ENCODE results near the gene ATP8B4.

ATP8B4 gene

DNA sequence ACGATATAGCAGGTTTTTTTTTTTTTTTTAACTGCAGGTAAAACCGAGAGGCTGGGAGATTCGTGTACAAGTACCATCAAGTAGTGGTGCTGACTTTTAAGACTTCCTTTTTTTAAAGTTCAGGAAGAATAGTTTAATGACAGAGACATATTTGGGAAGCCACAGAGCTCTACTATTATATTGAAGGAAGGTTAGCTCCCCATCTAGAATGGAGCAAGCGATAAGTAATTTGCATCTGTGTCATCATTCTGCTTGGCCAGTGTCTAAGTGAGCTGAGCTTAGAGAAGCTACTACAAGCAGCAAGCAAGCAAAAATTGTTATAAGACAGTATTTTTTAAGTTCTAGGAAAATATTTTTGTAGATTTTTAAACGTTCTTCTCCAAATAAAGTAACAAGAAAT is 203.2 kb downstream of the ATP8B4 start:
- Histone ChIP-seq H3K9ac (ENCODE audit: low read depth, low read length) (no peak overlapping the region), H3K4me3 (ENCODE audit: low read length) (no peak overlapping the region), H3K4me2 (ENCODE audit: low read length) (no peak overlapping the region), H3K27me3 (ENCODE audit: control insufficient read depth, insufficient read depth, low read length) (no peaks in the 10 kb centered on the region), H3K9me3 (replicated peaks; ENCODE audit: low read length) (no peaks in the 10 kb centered on the region), H3K4me1 (ENCODE audit: control insufficient read depth, insufficient read depth, low read length) (no peaks in the 10 kb centered on the region), H3K36me3 (ENCODE audit: insufficient read depth, low read length) (no peaks in the 10 kb centered on the region)

DNA sequence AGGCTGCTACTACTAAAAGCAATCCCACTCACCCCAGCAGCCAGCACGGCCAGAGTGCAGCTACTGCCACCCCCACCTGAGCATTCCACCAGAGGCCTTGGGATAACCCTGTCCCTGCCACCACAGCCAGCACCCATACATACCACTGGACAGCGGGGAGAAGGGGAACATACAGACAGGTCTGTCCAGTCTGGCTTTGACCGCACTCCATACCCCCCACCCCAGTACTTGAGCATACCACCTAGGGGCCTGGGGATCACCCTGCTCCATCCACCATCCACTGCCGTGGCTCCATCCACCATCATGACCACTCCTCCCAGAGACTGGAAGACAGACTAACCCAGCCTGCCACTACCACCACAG is 210.1 kb downstream of the ATP8B4 start:
- no peaks in the 10 kb centered on the region for H3K27me3 ChIP-seq (ENCODE audit: control insufficient read depth, insufficient read depth, low read length)
- no peak overlapping the region for H3K4me3 ChIP-seq (ENCODE audit: low read length)
- peaks cover 7% of the 10 kb centered on the region for H3K4me1 ChIP-seq (ENCODE audit: control insufficient read depth, insufficient read depth, low read length)
- no peaks in the 10 kb centered on the region for H3K36me3 ChIP-seq (ENCODE audit: insufficient read depth, low read length)
- H3K9ac ChIP-seq (ENCODE audit: low read depth, low read length) = no peak overlapping the region
- no peaks in the 10 kb centered on the region for H3K9me3 ChIP-seq (replicated peaks; ENCODE audit: low read length)
- H3K4me2 ChIP-seq (ENCODE audit: low read length) = no peak overlapping the region

DNA sequence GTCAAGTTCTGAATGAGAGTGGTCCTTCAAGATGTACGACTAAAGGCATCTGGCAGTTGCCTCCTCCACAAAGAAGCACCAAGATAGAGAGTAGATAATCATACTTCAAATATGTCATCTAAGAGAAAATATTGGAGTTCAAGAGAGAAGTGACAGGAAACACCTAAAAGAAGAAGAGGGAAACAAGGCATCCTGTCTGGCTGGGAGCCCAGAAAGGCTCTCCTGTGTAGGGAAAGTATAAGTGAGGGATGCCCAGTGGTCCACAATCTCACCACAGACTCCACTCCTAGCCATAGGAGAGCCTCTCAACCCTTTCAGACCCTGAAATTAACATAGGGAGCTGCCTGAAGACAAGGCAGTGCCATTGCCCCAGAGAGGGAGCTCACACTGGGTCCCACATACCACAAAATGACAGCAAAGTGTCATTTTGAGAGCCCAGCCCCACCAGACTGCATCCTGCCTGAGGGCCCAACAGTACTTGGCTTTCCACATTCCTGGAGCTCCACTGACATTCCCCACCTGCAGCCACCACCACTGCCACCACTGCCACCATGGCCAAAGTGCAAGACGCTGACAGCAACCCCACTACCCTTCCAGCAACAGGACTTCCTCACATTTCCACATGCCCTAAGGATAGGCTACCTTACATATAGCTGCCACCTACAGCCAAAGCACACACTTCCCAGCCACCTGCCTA is 210.6 kb downstream of the ATP8B4 start:
- H3K9me3 ChIP-seq (replicated peaks; ENCODE audit: low read length) = no peaks in the 10 kb centered on the region
- peaks cover 12% of the 10 kb centered on the region for H3K4me1 ChIP-seq (ENCODE audit: control insufficient read depth, insufficient read depth, low read length)
- H3K27me3 ChIP-seq (ENCODE audit: control insufficient read depth, insufficient read depth, low read length) = no peaks in the 10 kb centered on the region

DNA sequence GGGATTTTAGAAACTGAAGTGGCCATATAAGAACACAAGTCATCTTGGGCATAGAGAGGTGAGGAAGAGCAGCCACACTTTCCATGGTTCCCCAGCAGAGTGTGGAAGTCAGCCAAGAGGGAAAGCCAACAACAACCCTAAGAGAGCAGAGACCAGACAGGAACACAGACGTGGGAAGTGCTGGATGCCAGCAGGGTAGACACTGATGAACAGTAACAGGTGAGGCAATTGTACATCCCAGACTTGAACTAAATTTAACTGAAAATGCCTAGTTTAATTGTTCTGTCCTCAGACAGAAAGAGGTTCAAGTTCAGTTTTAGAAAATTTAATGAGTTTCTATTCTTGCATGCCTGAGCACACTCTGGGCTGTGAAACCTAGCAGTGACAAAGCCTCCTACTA is 212.1 kb downstream of the ATP8B4 start:
- no peaks in the 10 kb centered on the region for H3K27me3 ChIP-seq (ENCODE audit: control insufficient read depth, insufficient read depth, low read length)
- H3K36me3 ChIP-seq (ENCODE audit: insufficient read depth, low read length) = no peaks in the 10 kb centered on the region
- H3K4me1 ChIP-seq (ENCODE audit: control insufficient read depth, insufficient read depth, low read length) = peaks cover 26% of the 10 kb centered on the region
- H3K4me2 ChIP-seq (ENCODE audit: low read length) = no peak overlapping the region
- H3K9ac ChIP-seq (ENCODE audit: low read depth, low read length) = no peak overlapping the region
- no peak overlapping the region for H3K4me3 ChIP-seq (ENCODE audit: low read length)
- H3K9me3 ChIP-seq (replicated peaks; ENCODE audit: low read length) = no peaks in the 10 kb centered on the region

More for the DNA sequence above, 210.6 kb downstream of the ATP8B4 start:
- Histone ChIP-seq H3K36me3 (ENCODE audit: insufficient read depth, low read length) (no peaks in the 10 kb centered on the region), H3K4me3 (ENCODE audit: low read length) (no peak overlapping the region), H3K9ac (ENCODE audit: low read depth, low read length) (no peak overlapping the region), H3K4me2 (ENCODE audit: low read length) (no peak overlapping the region)

DNA sequence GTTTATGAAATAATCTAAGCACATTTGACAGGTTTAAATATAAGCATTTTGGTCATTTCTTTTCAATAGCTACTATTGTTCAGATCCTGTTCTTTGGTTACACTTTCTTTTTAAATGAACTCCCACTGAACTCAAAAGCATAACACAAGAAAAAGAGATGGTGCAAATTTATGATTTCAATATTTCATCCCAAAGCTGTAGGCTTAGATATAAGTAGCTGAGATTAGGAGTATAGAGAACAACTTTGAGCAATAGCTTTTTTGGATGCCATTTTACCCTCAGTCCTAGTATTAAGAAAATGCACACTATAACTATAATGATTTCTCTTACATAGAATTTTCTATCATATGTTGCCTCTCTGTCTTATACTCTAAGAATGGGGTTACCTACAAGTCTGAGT is 213.8 kb downstream of the ATP8B4 start:
- H3K4me3 ChIP-seq (ENCODE audit: low read length) = no peak overlapping the region
- peaks cover 29% of the 10 kb centered on the region for H3K4me1 ChIP-seq (ENCODE audit: control insufficient read depth, insufficient read depth, low read length)
- no peaks in the 10 kb centered on the region for H3K27me3 ChIP-seq (ENCODE audit: control insufficient read depth, insufficient read depth, low read length)
- H3K36me3 ChIP-seq (ENCODE audit: insufficient read depth, low read length) = no peaks in the 10 kb centered on the region
- H3K9ac ChIP-seq (ENCODE audit: low read depth, low read length) = no peak overlapping the region
- H3K4me2 ChIP-seq (ENCODE audit: low read length) = no peak overlapping the region
- H3K9me3 ChIP-seq (replicated peaks; ENCODE audit: low read length) = no peaks in the 10 kb centered on the region

DNA sequence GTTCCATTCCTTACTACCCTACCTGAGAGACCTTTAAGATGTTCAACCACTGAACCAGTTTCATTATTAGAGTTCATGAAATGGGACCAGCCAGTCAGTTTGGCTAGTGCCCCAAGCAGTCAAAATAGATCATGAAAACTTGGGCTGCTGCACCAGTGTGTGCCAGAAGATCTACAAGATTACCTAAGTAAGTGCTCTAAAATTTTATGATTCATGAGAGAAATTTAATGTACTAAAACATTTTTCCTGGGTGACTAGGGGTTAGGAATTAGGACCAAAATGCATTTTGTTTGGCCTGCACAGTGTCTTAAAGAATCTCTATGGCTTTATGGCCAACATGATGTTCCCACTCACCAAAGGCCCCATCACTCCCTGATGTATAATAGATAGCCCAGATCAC is 214.7 kb downstream of the ATP8B4 start:
- H3K9ac ChIP-seq (ENCODE audit: low read depth, low read length) = no peak overlapping the region
- H3K4me2 ChIP-seq (ENCODE audit: low read length) = no peak overlapping the region
- H3K27me3 ChIP-seq (ENCODE audit: control insufficient read depth, insufficient read depth, low read length) = no peaks in the 10 kb centered on the region
- no peaks in the 10 kb centered on the region for H3K36me3 ChIP-seq (ENCODE audit: insufficient read depth, low read length)
- no peaks in the 10 kb centered on the region for H3K9me3 ChIP-seq (replicated peaks; ENCODE audit: low read length)
- no peak overlapping the region for H3K4me3 ChIP-seq (ENCODE audit: low read length)
- H3K4me1 ChIP-seq (ENCODE audit: control insufficient read depth, insufficient read depth, low read length) = peaks cover 29% of the 10 kb centered on the region

DNA sequence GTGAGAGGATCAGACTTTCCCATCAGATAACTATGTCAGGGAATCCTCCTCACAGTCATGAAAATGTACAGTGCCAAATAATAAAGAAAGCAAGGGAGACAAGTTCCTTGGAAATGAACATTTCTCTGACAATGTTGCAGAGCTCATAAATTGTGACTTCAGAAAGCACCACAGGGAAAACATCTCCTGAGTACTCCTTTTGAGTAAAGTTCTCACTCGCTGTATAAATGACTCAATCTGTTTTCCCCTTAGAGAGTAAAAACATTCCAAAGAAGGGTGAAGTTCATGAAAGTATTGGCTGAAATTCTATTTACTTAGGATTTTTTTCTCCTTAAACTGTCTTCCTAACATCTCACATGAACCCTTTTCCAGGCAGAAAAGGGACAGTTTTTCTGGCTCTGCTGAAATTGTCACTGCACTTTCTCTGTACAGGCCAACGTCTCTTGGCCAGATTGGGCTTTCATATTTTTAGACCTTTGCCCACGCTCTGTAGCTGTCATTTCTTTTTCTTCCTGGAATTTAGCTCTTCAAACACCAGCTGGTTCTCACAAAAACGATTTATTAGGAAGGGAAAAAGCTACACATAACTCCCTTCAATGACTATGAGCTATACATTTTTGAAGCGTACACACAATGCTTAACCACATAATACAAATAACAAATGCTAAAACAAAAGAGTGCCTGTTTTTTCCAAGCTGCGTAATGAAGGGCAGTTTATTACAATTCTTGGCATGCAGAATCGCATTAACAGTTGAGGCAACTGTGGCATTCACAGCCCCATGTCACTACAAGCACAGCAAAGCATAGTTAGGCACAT is 216.1 kb downstream of the ATP8B4 start:
- H3K4me3 ChIP-seq (ENCODE audit: low read length) = peak overlapping the region; percentile 40
- peak overlapping the region; percentile 73 for H3K9ac ChIP-seq (ENCODE audit: low read depth, low read length)
- peak overlapping the region; percentile 68 for H3K4me2 ChIP-seq (ENCODE audit: low read length)
- H3K9me3 ChIP-seq (replicated peaks; ENCODE audit: low read length) = no peaks in the 10 kb centered on the region
- H3K36me3 ChIP-seq (ENCODE audit: insufficient read depth, low read length) = no peaks in the 10 kb centered on the region
- no peaks in the 10 kb centered on the region for H3K27me3 ChIP-seq (ENCODE audit: control insufficient read depth, insufficient read depth, low read length)
- peaks cover 29% of the 10 kb centered on the region for H3K4me1 ChIP-seq (ENCODE audit: control insufficient read depth, insufficient read depth, low read length)

DNA sequence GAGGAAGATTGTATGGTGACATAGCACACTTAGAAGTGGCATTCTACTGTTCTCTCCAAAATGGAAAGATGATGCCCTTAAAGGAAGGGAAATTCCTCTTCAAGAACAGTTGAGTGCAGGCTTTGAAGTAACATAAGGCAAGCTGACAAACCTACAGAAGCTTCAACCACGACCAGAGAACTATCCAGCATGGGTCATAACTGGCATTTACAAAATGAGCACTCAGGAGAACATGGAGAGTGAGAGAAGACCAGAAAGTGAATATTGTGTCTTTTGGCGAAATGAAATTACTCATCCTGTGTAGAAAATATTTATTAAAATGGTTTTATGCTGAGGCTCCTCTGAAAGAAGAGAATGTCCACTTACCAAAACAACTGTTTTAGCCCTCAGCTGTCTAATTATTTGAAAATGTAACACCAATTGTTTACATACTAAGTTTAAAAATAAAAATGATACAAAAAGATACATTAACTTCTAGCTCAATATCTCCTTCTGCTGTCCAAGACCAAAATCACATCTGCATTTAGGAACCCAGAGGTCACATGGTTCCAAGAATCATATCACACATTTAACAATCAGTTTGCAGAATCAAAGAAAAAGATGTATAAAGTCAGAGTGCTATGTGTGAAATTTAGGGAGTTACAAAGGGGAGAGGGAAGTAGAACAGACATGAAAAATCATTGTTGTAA is 216.9 kb downstream of the ATP8B4 start:
- peak overlapping the region; percentile 73 for H3K9ac ChIP-seq (ENCODE audit: low read depth, low read length)
- peak overlapping the region; percentile 68 for H3K4me2 ChIP-seq (ENCODE audit: low read length)
- no peaks in the 10 kb centered on the region for H3K27me3 ChIP-seq (ENCODE audit: control insufficient read depth, insufficient read depth, low read length)
- H3K4me3 ChIP-seq (ENCODE audit: low read length) = peak overlapping the region; percentile 40
- H3K4me1 ChIP-seq (ENCODE audit: control insufficient read depth, insufficient read depth, low read length) = peaks cover 29% of the 10 kb centered on the region
- H3K36me3 ChIP-seq (ENCODE audit: insufficient read depth, low read length) = no peaks in the 10 kb centered on the region
- no peaks in the 10 kb centered on the region for H3K9me3 ChIP-seq (replicated peaks; ENCODE audit: low read length)

DNA sequence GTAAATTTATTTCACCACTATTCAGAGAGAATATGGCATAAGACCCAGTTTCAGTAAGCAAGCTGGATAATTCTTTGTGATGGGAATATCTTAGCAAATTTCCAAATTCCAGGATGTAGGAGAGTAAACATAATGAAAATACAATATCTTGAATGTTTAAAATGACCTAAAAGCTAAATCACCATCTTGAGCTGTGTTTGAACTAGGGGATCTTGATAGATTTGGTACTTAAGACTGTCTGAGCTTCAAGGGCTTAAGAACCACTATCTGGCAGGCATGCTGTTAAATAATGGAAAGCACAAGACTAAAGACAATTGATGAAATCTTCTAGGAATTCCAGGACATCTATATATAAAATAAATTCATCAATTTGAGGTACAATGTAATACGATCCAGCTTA is 217.7 kb downstream of the ATP8B4 start:
- Histone ChIP-seq H3K4me3 (ENCODE audit: low read length) (no peak overlapping the region), H3K4me2 (ENCODE audit: low read length) (no peak overlapping the region), H3K9ac (ENCODE audit: low read depth, low read length) (no peak overlapping the region), H3K36me3 (ENCODE audit: insufficient read depth, low read length) (no peaks in the 10 kb centered on the region), H3K27me3 (ENCODE audit: control insufficient read depth, insufficient read depth, low read length) (no peaks in the 10 kb centered on the region), H3K4me1 (ENCODE audit: control insufficient read depth, insufficient read depth, low read length) (peaks cover 29% of the 10 kb centered on the region), H3K9me3 (replicated peaks; ENCODE audit: low read length) (no peaks in the 10 kb centered on the region)

DNA sequence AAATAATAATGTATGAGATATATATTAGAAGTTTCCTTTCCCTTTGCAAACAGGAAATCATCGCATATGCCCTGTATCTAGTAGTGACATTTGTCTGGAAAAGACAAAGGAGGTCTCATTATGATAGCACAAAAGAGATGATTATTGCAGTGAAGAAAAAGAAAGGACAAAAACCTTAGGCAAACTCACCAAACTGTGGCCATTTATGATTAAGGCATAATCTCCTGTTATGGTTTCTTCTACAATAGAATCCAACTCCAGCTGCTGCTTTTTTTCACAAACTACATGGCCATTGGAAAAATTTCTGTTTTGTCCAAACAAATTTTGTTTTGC is 218.2 kb downstream of the ATP8B4 start:
- Histone ChIP-seq H3K4me3 (ENCODE audit: low read length) (no peak overlapping the region), H3K27me3 (ENCODE audit: control insufficient read depth, insufficient read depth, low read length) (no peaks in the 10 kb centered on the region), H3K4me1 (ENCODE audit: control insufficient read depth, insufficient read depth, low read length) (peaks cover 29% of the 10 kb centered on the region), H3K36me3 (ENCODE audit: insufficient read depth, low read length) (no peaks in the 10 kb centered on the region), H3K9ac (ENCODE audit: low read depth, low read length) (no peak overlapping the region), H3K9me3 (replicated peaks; ENCODE audit: low read length) (no peaks in the 10 kb centered on the region), H3K4me2 (ENCODE audit: low read length) (no peak overlapping the region)

DNA sequence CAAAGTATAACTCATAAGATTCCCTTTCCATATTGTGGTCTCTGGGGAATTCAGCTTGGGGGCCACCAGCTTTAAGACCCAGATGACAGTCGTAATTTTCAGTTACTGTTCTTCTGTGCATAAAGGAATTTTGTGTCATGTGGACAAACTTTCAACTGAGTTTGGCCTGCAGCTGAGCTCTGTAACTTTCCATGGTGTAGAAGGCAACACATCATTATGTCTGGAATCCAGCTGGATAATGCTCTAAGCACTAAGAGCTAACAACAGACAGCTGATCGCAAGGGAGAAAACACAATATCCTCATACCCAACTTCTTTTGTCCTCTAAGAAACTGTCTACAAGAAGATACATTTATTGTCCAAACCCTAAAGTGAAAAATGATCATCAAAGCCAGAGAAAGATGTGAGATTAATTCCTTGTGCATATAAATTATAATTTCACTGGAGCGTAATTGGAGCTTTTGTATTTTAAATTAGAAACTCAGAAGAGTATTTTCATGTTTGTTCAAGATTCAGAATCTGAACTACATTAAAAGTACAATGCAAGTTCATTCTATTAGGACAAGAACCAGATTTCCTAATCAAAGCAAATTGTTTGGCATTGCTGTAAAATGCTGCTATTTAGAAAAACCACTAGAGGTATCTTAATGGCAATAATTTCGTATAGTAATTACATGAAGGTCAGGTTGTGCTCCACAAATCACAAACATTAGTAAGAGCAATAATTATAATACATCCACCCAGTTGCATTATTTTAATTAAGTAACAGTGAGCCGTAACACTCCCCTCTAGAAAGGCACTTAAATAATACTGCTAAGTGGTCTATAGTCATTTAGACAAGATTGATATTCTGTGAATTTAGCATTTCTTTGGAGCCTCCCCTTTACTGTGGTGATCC is 218.8 kb downstream of the ATP8B4 start:
- H3K36me3 ChIP-seq (ENCODE audit: insufficient read depth, low read length) = no peaks in the 10 kb centered on the region
- H3K4me3 ChIP-seq (ENCODE audit: low read length) = no peak overlapping the region
- H3K4me1 ChIP-seq (ENCODE audit: control insufficient read depth, insufficient read depth, low read length) = peaks cover 29% of the 10 kb centered on the region
- no peaks in the 10 kb centered on the region for H3K9me3 ChIP-seq (replicated peaks; ENCODE audit: low read length)
- H3K9ac ChIP-seq (ENCODE audit: low read depth, low read length) = no peak overlapping the region
- no peak overlapping the region for H3K4me2 ChIP-seq (ENCODE audit: low read length)
- H3K27me3 ChIP-seq (ENCODE audit: control insufficient read depth, insufficient read depth, low read length) = no peaks in the 10 kb centered on the region
